Right ventricle myocardium superior (tissue), 1 donor: ENCODE data around the gene DISP3. TPM values are rescaled to one million over a fixed set of nuclear protein-coding genes. Genes with fewer than 3 reads are reported as not detected.

Source experiments
- ATAC-seq: fragments of 200-7000 bp; cut with Tn5 transposase; one replicate; pipeline ENCODE4 v1.9.1; 2020; ENCODE audit warnings: mild to moderate bottlenecking; ENCODE audit not compliant: poor library complexity
- DNase-seq: peaks from one replicate; pipeline ENCODE4 v3.0.0-alpha.2; 2020
- intact Hi-C: fragments of 100-400 bp; cut with DNase I; formaldehyde crosslinking; loops from one replicate; pipeline ENCODE4 v1.11.2; 2022
- total RNA-seq: library from RNA; stranded (reverse); fragmentation: NEBNext Ultra II Directional; extraction: Animal tissue kit (Norgen Biotek cat#: 25700); gene quantifications from one replicate; pipeline ENCODE4 v1.2.1, GENCODE V29; 2021
- donor health status: DM: no; HTN: yes; CAD: no; lungs with severe emphysema.

DISP3 gene
- total RNA-seq, 1 donor from 2014 or later, result not detected

DNA sequence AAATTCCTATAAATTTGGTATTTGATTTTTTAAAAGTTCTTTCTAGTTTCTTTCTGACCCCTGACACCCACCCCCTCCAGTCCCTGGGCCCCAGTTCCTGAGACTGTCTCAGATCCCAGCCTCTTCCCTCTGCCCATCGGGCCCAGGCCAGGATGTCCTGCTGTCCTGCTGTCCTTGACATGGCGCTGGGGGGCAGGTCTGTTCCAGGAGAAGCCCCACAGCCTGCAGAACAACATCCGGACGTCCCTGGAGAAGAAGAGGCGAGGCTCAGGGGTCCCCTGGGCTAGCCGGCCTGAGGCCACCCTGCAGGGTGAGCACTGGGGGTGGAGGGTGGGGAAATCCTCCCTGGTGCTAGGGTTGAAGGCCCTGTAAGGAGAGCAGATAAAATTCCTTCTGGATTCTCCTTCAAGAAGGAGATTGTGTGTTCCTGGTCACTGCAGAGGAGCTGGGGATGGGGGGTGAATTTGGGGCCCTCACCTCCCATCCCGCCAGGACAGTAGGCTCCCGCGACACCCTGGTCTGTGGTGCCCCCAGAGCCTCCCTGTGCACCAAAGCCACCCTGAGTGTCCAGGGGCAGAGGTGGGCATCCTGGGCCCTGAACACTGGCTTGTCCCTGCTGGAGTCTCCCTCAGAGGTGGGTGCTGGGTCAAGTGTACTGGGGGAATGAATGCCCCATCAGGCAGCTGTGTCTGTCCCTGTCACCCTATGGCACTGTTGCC is 45.0 kb downstream of the DISP3 start:
- DNase-seq, result no peak
- intact Hi-C loops, result no loop called here
- no peak for ATAC-seq

DNA sequence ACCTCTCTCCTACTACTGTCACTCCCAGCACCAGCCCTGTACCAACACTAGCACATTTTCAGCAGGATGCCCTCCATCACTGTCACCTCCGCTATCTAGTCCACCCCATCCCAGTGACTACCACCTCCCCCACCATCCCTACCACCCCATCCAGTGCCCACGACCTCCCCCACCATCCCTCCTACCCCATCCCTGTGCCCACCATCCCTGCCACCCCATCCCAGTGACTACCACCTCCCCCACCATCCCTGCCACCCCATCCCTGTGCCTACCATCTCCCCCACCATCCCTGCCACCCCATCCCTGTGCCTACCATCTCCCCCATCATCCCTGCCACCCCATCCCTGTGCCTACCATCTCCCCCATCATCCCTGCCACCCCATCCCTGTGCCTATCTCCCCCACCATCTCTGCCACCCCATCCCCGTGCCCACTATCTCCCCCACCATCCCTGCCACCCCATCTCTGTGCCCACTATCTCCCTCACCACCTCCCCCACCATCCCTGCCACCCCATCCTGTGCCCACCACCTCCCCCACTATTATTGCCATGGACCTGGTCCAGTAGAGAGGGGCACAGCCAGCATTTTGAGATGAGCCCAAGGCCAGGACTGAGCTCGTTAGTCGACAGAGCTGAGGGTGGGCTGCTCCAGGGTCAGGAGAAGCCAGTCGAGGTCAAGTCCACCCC is 45.7 kb downstream of the DISP3 start:
- no peak for DNase-seq
- intact Hi-C loops, result no loop called here
- ATAC-seq, result no peak

DNA sequence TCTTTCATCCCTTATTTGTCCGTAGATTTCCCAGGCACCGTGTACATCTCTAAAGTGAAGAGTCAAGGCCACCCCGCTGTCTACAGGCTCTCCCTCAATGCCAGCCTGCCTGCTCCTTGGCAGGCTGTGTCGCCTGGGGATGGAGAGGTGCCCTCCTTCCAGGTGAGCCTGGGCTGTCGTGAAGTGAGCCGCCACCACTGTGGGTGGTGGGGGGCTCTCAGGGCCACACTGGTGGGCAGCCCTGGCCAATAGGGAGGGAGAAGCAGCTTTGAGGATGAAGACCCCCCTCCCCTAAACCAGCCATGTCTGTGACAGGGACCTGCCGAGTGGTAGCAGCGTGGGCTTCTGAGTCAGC is 46.2 kb downstream of the DISP3 start:
- ATAC-seq, result no peak
- intact Hi-C loops, result no loop called here
- no peak for DNase-seq

DNA sequence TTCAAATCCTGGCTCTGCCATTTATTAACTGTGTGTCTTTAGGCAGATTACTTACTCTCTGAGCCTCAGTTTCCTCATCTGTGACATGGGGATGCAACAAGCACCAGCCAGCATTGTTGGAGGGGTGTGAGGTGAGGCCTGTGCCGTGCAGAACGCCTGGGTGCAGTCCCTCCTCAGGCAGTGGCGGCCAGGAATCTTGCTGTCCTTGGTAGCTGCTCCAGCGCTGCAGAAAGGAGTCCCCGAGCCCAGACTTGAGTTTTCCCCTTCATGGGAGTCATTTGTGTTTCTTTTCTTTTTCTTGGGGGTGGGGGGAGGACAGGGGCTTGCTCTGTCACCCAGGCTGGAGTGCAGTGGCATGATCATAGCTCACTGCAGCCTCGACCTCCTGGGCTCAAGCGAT is 46.6 kb downstream of the DISP3 start:
- intact Hi-C loops, result no loop called here
- ATAC-seq, result no peak
- DNase-seq, result no peak

DNA sequence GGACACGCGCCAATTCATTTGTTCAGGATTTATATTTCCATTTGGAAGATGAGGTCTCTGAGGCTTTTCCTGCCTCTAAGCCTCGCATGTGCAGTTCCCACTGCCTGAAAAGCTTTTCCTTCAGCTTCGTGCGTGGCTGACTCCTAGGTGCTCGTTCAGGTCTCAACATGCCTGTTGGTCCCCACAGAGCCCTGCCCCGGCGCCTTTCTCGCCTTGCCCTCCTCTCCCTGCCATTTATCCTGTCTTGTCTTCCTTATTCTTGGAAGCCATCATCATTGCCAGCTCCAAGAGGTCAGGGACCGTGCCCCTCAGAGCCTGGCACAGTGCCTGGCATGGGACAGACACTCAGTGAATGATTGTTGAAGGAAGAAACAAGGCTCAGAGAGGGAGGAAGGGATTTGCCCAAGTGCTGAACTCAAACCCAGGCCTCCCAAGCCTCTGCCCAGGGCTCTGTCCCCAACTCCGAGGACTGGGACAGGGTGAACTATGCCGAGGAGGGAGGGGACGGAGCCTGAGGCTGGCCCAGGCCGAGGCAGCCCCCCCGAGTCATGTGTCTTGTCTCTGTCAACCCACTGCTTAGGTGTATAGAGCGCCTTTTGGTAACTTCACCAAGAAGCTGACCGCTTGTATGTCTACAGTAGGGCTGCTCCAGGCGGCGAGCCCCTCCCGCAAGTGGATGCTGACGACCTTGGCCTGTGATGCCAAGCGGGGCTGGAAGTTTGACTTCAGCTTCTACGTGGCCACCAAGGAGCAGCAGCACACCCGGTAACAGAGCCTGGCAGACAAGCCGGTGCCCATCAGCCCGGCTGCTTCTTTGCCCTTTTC is 47.3 kb downstream of the DISP3 start:
- no peak for DNase-seq
- no peak for ATAC-seq
- intact Hi-C loops, result no loop called here

DNA sequence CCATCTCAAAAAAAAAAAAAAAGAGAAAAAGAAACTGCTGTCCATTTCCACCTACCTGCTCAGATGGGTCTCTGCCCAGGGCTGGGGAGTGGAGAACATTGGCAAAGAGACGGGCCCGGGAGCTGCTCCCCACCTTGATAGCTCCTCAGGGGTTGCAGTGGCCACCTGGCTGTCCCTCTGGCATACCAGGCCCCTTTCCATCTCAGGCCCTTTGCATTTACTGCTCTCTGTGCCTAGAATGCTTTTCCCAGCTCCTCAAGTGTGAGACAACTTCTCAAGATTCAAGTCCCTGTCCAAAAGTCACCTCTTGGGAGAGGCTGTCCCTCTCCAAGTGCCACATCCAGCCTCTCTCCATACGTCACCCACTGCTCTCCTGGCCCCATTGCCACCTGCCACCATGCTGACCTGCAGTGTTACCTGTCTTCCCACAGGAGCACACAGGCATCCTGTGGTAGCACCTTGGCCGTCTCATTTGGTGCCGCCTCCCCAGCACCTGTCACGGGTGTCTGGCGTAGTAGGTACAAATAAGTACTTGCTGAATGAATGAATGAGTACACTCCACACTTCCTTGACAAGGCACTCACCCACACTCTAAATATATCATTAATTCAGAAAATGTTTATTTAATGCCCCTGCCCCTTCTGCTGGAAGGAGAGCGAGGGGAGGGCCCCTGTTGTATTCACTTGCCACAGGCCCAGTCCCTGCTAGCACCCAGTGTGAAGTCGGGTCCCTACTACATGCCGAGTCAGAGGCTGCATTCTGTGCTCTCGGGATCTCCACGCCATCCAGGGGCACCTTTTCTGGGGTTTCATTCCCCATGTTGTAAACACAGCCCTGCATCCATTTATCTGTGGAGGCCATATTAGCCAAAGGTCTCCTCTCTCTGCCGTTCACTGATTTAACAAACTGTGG is 48.8 kb downstream of the DISP3 start:
- intact Hi-C loops, result no loop called here
- no peak for DNase-seq
- no peak for ATAC-seq

DNA sequence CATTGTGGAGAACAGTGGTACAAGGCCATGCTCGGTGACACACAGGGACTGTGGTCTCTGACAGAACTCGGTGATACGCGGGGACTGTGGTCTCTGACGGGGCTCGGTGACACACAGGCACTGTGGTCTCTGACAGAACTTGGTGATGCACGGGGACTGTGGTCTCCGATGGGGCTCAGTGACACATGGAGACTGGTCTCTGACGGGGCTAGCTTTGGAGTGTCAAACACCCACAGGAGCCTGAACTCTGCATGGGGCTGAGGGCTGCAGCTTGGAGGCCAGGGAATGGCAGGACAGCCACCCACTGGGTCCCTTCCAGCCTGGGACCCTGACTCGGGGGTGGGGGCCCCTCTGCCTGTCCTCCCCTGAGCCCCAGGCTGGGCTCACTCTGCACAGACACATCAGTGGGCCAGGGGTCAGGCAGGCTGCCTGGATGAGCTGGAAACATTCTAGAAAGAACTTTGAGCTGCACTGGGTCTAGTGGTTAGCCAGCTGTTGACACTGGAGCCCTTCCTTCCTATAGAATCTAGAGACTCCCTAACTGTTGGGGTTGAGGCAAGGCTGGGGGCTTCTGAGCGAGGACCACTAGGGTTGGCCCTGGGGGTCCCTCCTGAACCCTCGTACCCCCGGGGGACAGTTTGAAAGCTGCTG is 49.8 kb downstream of the DISP3 start:
- ATAC-seq, result no peak
- intact Hi-C loops, result no loop called here
- DNase-seq, result no peak

DNA sequence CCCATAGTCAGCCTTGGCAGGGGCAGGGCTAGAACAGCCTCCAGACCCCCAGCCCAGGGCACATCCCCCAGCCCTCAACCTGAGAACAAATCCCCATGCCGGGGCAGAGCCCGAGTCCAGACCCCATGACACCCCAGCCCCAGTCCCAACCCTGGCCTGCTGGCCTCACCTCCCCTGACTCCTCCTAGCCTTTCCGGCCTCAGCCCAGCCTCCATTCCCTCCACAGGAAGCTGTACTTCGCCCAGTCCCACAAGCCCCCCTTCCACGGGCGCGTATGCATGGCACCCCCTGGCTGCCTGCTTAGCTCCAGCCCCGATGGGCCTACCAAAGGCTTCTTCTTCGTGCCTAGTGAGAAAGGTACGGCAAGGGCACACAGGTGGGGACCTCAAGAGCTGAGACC is 50.4 kb downstream of the DISP3 start:
- DNase-seq (no peak), ATAC-seq (no peak)
- intact Hi-C loops, result no loop called here

DNA sequence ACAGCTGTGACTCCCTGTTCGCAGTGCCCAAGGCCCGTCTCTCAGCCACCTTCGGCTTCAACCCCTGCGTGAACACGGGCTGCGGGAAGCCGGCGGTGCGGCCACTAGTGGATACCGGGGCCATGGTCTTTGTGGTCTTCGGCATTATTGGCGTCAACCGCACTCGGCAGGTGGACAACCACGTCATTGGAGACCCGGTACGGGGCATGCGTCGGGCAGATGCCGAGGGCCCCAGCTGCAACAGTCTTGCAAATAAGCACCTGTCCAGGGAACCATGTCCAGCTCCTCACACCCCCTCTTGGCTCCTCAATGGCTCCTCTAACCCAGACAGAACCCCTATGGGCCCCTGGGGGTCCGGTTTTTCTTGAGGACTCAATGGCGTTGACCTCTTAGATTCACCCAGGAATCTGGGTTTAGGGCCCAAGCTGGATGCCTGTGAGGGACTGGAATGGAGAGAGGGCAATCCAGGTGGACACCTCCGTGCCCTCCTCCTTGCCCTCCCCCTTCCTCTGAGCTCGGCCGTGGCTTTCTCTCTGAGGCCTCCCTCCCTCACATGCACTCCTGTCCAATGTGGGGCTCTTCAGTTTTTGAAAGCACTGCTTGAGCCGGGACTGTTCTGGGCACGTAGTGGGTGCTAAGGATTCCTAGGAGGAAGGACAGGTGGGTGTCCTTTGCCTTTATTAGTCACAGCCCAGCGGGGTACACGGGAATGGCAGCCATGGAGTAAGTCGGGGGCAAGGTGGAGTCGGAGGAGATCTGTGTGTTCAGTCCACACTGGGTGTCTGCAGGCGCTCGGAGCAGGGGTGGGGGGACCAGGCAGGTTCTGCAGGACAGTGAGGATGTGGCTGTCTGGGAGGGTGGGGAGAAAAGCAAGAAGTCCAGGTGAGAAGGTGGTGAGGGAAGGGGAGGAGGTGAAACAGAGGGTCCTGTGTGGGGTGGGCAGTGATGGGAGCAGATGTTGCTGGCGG is 51.1 kb downstream of the DISP3 start:
- no peak for ATAC-seq
- intact Hi-C loops, result no loop called here
- DNase-seq, result no peak

DNA sequence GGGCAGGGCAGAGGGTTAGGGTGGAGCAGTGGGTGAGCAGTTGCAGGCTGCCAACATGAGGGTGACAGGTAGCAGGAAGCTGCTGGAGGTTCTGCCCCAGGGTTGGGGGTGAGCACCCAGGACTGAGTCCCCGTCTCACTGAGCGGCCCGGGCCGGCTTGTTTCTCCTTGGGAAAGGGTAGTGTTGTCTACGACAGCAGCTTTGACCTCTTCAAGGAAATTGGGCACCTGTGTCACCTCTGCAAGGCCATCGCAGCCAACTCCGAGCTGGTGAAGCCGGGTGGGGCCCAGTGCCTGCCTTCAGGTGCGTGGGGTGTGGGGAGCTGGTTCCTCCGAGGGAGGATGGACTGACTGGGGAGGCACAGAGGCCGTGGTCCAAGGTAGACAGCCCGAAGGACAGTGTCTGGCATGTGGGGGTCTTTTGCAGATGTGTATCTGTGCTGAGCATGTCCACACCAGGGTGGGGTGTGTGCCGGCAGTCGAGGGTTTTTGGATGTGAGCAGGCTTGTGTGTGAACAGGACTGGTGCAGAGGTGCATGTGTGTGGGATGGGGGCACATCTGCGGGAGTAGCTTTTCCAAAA is 51.9 kb downstream of the DISP3 start:
- DNase-seq, result no peak
- intact Hi-C loops, result no loop called here
- ATAC-seq, result no peak

DNA sequence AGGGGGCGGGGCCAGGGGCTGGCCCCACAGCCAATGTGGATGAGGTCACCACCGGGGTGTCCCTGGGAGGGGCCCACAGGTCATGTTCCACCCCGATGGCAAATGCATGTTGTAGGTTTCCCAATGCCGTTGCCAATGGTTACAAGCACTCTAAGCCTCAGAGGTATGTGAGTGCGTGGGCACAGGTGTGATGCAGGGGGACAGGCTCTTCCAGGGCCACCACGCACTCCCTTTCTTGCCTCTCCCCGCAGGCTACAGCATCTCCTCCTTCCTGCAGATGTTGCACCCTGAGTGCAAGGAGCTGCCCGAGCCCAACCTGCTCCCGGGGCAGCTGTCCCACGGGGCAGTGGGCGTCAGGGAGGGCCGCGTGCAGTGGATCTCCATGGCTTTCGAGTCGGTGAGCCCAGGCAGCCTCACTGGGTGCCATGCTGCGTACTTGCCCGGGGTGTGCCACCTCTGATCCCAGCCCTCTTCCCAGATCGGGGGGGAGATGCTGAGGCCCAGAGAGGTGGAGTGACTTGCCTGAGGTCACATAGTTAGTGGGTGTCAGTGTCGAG is 52.4 kb downstream of the DISP3 start:
- ATAC-seq (no peak), DNase-seq (no peak)
- intact Hi-C loops, result no loop called here

DNA sequence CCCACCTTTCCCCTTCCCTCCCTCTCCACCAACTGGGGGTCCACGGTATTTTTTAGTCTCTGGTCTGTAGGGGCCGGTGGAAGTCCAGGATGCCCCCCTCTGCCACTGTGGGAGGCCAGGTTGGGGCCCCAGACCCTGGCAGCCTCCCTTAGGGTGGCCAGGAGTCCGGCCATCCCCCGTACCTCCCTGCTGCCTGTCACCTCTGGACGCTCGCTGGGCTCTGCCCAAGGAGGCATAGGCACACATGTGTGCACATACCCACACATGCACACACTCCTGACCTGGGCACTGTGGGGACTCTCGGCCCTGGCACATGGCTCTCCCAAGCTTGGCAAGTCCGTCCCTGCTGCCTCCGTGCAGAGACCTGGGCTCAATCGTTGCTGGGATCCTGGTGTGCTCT is 53.0 kb downstream of the DISP3 start:
- DNase-seq (no peak), ATAC-seq (no peak)
- intact Hi-C loops, result no loop called here

DNA sequence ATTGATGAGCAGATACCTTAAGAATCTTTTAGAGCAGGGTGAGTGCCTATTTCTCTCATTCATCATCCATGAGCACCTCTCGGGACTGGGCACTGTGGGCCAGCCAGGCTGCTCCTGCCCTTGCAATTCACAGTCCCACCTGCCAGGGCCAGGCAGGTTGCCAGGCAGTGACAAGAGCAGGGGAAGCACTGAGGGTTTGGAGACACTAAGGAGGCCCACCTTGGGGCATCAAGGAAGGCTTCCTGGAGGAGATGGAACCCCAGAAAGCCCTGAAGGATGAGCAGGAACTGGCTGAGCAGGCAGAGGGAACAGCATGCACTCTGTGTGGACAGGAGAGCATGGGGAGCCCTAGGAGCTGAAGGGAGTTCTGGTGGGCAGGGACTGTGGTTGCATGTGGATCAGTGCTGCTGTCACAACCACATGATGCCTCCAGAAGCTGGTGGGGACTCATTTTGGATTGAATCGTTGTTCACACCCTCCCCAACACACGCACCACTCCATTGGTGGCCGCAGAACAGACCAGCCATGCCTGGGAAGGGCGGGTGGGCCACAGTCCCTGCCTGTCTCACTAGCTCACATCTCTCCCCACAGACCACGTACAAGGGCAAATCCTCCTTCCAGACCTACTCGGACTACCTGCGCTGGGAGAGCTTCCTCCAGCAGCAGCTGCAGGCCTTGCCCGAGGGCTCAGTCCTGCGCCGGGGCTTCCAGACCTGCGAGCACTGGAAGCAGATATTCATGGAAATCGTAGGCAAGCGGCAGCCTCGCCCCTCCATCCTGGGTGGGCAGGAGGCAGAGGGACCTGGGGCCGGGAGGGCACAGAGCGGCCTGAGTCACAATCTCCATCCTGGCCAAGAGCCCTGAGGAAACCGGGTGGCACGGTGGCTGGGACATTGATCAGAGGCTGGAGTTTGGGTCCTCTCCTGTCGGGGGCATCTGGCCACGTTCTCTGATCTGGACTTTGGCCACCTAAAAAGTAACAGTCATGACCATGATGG is 55.1 kb downstream of the DISP3 start:
- DNase-seq (no peak), ATAC-seq (no peak)
- intact Hi-C loops, result no loop called here

DNA sequence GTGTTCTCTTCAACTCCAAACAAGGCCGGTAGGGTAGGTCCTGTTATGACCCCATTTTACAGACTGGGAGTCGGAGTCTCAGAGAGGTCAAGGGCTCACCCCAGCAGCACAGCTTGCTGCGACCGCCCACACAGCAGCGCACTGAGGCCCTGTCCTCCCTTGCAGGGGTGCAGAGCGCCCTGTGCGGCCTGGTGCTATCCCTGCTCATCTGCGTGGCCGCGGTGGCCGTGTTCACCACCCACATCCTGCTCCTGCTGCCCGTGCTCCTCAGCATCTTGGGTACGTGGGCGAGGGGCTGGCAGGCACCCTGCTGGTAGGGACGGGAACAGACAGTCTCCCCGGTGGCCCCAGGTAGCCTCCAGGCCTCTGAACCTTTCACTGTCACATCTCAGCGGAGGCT is 55.9 kb downstream of the DISP3 start:
- intact Hi-C loops, result no loop called here
- DNase-seq, result no peak

DNA sequence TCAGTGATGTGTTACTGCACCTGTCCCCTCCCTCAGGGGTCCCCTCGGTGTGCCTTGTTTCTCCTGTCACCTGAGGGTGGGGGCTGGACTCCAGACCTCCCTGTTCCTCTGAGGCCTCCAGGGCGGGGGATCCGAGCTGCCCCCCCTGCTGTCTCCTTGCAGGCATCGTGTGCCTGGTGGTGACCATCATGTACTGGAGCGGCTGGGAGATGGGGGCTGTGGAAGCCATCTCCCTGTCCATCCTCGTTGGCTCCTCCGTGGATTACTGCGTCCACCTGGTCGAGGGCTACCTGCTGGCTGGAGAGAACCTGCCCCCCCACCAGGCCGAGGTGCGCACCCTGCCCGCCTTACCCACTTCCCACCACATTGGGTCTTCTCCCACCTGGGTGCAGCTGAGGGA is 56.4 kb downstream of the DISP3 start:
- DNase-seq (no peak), ATAC-seq (no peak)
- intact Hi-C loops, result no loop called here

More for the DNA sequence above, 55.9 kb downstream of the DISP3 start:
- no peak for ATAC-seq
